GM23248 (cell line): ENCODE measurements around the gene FOXL2NB.

Experiments
- EZH2 ChIP-seq: fragments of 200-600 bp; sonication (generic); IDR thresholded peaks from 2 replicates; pipeline ENCODE4 v1.6.1; 2018; ENCODE audit warnings: antibody characterized with exemption, mild to moderate bottlenecking; ENCODE audit not compliant: insufficient read depth, poor library complexity, severe bottlenecking
- EZH2phosphoT487 ChIP-seq: fragments of 200-600 bp; sonication (generic); IDR thresholded peaks from 2 replicates; pipeline ENCODE4 v1.6.1; 2018; ENCODE audit warnings: antibody characterized with exemption, moderate library complexity, mild to moderate bottlenecking, low read depth; ENCODE audit not compliant: insufficient read depth

DNA sequence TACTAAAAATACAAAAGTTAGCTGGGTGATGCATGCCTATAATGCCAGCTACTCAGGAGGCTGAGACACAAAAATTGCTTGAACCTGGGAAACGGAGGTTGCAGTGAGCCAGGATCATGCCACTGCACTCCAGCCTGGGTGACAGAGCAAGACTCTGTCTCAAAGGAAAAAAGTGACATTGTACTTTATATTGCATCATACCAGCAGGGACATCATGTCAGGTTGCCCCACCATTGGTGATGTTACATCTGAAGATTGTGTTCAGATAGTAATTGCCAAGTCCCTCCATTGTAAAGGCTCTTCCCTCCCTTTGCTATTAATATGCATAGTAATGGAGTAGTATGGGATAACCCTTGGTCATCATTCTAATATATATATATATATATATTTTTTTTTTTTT is 44.8 kb upstream of the FOXL2NB start:
- no peak for TF ChIP-seq EZH2phosphoT487
- no peak for TF ChIP-seq EZH2
